OCI-LY1 (cell line): ENCODE measurements around the gene TPCN1.

Experiments used
- EZH2 ChIP-seq: fragments of 200-600 bp; sonication (generic), shearing (Covaris generic); IDR thresholded peaks from 2 replicates; pipeline ENCODE4 v1.8.0; 2017; ENCODE audit warnings: borderline replicate concordance, mixed run types, mild to moderate bottlenecking, antibody characterized with exemption, low read length, moderate library complexity, mixed read lengths
- TF ChIP-seq, protein P1 (sequence below): fragments of 200-600 bp; sonication (generic), shearing (Covaris generic); IDR thresholded peaks from 2 replicates; pipeline ENCODE4 v1.5.1; 2017; ENCODE audit warnings: mild to moderate bottlenecking, antibody characterized with exemption, low read length, moderate library complexity, mixed read lengths

DNA sequence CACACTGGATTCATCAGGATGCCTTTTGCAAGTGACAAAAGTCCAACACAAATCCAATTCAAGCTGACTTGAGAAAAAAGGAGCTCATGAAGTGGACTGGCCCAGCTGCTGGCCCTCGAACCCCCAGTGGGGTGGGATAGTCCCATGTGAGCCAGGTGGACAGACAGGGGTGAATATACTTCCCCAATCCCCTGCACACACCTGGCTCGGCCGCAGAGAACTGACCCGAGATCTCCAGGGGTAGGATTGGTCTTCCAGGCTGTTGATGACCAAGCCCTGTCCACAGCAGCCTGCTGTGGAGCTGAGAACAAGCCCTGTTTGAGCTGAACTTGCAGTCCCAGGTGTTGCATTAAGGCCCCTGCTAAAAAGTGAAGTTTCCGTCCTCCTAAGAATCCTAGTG, 56.2 kb downstream of the TPCN1 start:
- TF ChIP-seq, protein P1, sequence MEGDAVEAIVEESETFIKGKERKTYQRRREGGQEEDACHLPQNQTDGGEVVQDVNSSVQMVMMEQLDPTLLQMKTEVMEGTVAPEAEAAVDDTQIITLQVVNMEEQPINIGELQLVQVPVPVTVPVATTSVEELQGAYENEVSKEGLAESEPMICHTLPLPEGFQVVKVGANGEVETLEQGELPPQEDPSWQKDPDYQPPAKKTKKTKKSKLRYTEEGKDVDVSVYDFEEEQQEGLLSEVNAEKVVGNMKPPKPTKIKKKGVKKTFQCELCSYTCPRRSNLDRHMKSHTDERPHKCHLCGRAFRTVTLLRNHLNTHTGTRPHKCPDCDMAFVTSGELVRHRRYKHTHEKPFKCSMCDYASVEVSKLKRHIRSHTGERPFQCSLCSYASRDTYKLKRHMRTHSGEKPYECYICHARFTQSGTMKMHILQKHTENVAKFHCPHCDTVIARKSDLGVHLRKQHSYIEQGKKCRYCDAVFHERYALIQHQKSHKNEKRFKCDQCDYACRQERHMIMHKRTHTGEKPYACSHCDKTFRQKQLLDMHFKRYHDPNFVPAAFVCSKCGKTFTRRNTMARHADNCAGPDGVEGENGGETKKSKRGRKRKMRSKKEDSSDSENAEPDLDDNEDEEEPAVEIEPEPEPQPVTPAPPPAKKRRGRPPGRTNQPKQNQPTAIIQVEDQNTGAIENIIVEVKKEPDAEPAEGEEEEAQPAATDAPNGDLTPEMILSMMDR, result no peak
- no peak for TF ChIP-seq EZH2
